A549 (cell line): ENCODE measurements around the gene DAZL. TPM values are rescaled to one million over a fixed set of nuclear protein-coding genes. Genes with fewer than 3 reads are reported as not detected.

Source experiments
- ATAC-seq, 2 experiments: fragments of 200-7000 bp in 1 of 2; fragments of >200 bp in 1 of 2; cut with Nextera tagmentation in 1 of 2; cut with Tn5 transposase in 1 of 2; 3 replicates each; pipeline versions ENCODE4 v1.8.0 to v1.9.1; 2018 to 2020; ENCODE audit warnings: mild to moderate bottlenecking in 1 of 2, moderate library complexity in 1 of 2
- CTCF ChIA-PET: fragments of 300-600 bp; sonication (Branson Sonifier 250); formaldehyde crosslinking; extraction: SDS; loops from one replicate; lab custom pipeline; 2021; ENCODE audit warnings: antibody characterized with exemption, inconsistent platforms; lab: Yijun Ruan, JAX
- POLR2A ChIA-PET: fragments of 350-600 bp; formaldehyde crosslinking; extraction: SDS; loops from one replicate; lab custom pipeline; 2021; ENCODE audit warnings: antibody characterized with exemption, inconsistent platforms; lab: Yijun Ruan, JAX
- DNase-seq, 2 experiments: peaks; one replicate each; pipeline versions ENCODE4 v3.0.0 to v3.0.0-alpha.2; 2011 to 2016; ENCODE audit warnings: low read depth in 1 of 2, low spot score in 1 of 2
- FAIRE-seq: peaks from 2 replicates; lab custom pipeline; 2011; peaks lifted over from hg19 to GRCh38; lab: Jason Lieb, UNC
- H3K27ac ChIP-seq, 2 experiments: fragments of >200 bp; sonication (Bioruptor Twin); formaldehyde crosslinking; 3 replicates each; pipeline ENCODE4 v1.5.1; 2016 to 2017
- H3K4me1 ChIP-seq: fragments of >200 bp; sonication (Bioruptor Twin); formaldehyde crosslinking; 3 replicates; pipeline ENCODE4 v1.6.1; 2016
- H3K4me2 ChIP-seq: fragments of >200 bp; sonication (Bioruptor Twin); formaldehyde crosslinking; 3 replicates; pipeline ENCODE4 v1.6.1; 2016
- H3K4me3 ChIP-seq: fragments of >200 bp; sonication (Bioruptor Twin); formaldehyde crosslinking; 3 replicates; pipeline ENCODE4 v1.5.1; 2016
- H3K9me3 ChIP-seq: fragments of >200 bp; sonication (Bioruptor Twin); formaldehyde crosslinking; 3 replicates; pipeline ENCODE4 v1.6.1; 2016
- ATOH8 ChIP-seq: fragments of 250-450 bp; sonication (Bioruptor Pico); IDR thresholded peaks from 2 replicates; pipeline ENCODE4 v1.5.0; 2020; ENCODE audit warnings: low read depth, mild to moderate bottlenecking, moderate library complexity
- BCL3 ChIP-seq: fragments of >200 bp; sonication (Bioruptor Twin); formaldehyde crosslinking; IDR thresholded peaks from 3 replicates; pipeline ENCODE4 v1.6.1; 2016
- BHLHE40 ChIP-seq: IDR thresholded peaks from 2 replicates; pipeline ENCODE4 v1.6.1; 2012; ENCODE audit warnings: low read depth, low read length, inconsistent platforms
- CBX2 ChIP-seq: fragments of 200-600 bp; sonication (generic); IDR thresholded peaks from 2 replicates; pipeline ENCODE4 v1.6.1; 2016; ENCODE audit warnings: low read depth, mild to moderate bottlenecking, borderline replicate concordance
- CBX8 ChIP-seq: fragments of 200-600 bp; sonication (generic); IDR thresholded peaks from 2 replicates; pipeline ENCODE4 v1.6.1; 2016
- CHD2 ChIP-seq: fragments of 150-350 bp; IDR thresholded peaks from 2 replicates; pipeline ENCODE4 v1.6.1; 2014; ENCODE audit warnings: low read length; ENCODE audit not compliant: partially characterized antibody
- E2F6 ChIP-seq: IDR thresholded peaks from 2 replicates; pipeline ENCODE4 v1.6.1; 2012; ENCODE audit warnings: low read depth, borderline replicate concordance
- ESRRA ChIP-seq: fragments of 150-350 bp; IDR thresholded peaks from 2 replicates; pipeline ENCODE4 v1.6.1; 2014; ENCODE audit warnings: mild to moderate bottlenecking, low read length, borderline replicate concordance
- FOSB ChIP-seq: fragments of 250-450 bp; sonication (Bioruptor Pico); IDR thresholded peaks from 2 replicates; pipeline ENCODE4 v1.5.0; 2020; ENCODE audit warnings: mild to moderate bottlenecking, moderate library complexity
- FOSL2 ChIP-seq, 2 experiments: fragments of 450-650 bp in 1 of 2; fragments of >200 bp in 1 of 2; sonication (Bioruptor Twin) in 1 of 2; formaldehyde crosslinking; IDR thresholded peaks; 2 replicates each; pipeline versions ENCODE4 v1.5.0 to v1.6.1; 2016 to 2020; ENCODE audit warnings: mild to moderate bottlenecking in 1 of 2, moderate library complexity in 1 of 2
- FOXS1 ChIP-seq: fragments of 250-450 bp; sonication (Bioruptor Pico); IDR thresholded peaks from 2 replicates; pipeline ENCODE4 v1.5.0; 2020; ENCODE audit warnings: mild to moderate bottlenecking, moderate library complexity
- GATA3 ChIP-seq: IDR thresholded peaks from 2 replicates; pipeline ENCODE4 v1.6.1; 2012; ENCODE audit warnings: borderline replicate concordance
- HMGXB4 ChIP-seq: fragments of 250-450 bp; sonication (Bioruptor Pico); IDR thresholded peaks from 2 replicates; pipeline ENCODE4 v1.5.0; 2021; ENCODE audit warnings: mild to moderate bottlenecking, moderate library complexity, borderline replicate concordance
- HOXA7 ChIP-seq: fragments of 250-450 bp; sonication (Bioruptor Pico); IDR thresholded peaks from 2 replicates; pipeline ENCODE4 v1.5.0; 2020; ENCODE audit warnings: mild to moderate bottlenecking, moderate library complexity
- JUN ChIP-seq, 2 experiments: fragments of >200 bp; sonication (Bioruptor Twin); formaldehyde crosslinking; IDR thresholded peaks; 2 replicates in 1 of 2; 3 replicates in 1 of 2; pipeline ENCODE4 v1.6.1; 2016 to 2017
- JUNB ChIP-seq: fragments of >200 bp; sonication (Bioruptor Twin); formaldehyde crosslinking; IDR thresholded peaks from 2 replicates; pipeline ENCODE4 v1.6.1; 2016
- MAFK ChIP-seq: fragments of 450-650 bp; IDR thresholded peaks from 2 replicates; pipeline ENCODE4 v1.6.1; 2014; ENCODE audit not compliant: partially characterized antibody
- NPAS2 ChIP-seq: fragments of 250-450 bp; sonication (Bioruptor Pico); IDR thresholded peaks from 2 replicates; pipeline ENCODE4 v1.8.0; 2022; ENCODE audit warnings: mild to moderate bottlenecking, moderate library complexity, borderline replicate concordance
- NR3C1 ChIP-seq: fragments of >200 bp; sonication (Bioruptor Twin); formaldehyde crosslinking; IDR thresholded peaks from 3 replicates; pipeline ENCODE4 v1.6.1; 2017
- POLR2A ChIP-seq: IDR thresholded peaks from 2 replicates; pipeline ENCODE4 v1.6.1; 2012; ENCODE audit warnings: mild to moderate bottlenecking, low read length
- RAD21 ChIP-seq, 2 experiments: fragments of >200 bp in 1 of 2; sonication (Bioruptor Twin) in 1 of 2; formaldehyde crosslinking in 1 of 2; IDR thresholded peaks in 1 of 2; conservative IDR thresholded peaks in 1 of 2; 2 replicates in 1 of 2; 3 replicates in 1 of 2; pipeline ENCODE4 v1.6.1; 2012 to 2018; ENCODE audit warnings: inconsistent platforms in 1 of 2
- RARB ChIP-seq: fragments of 250-450 bp; sonication (Bioruptor Pico); IDR thresholded peaks from 2 replicates; pipeline ENCODE4 v1.8.0; 2021; ENCODE audit warnings: mild to moderate bottlenecking, moderate library complexity
- RCOR1 ChIP-seq: fragments of 150-350 bp; IDR thresholded peaks from 2 replicates; pipeline ENCODE4 v1.6.1; 2014; ENCODE audit warnings: antibody characterized with exemption, low read length, low read depth
- REST ChIP-seq: fragments of 200-600 bp; sonication (generic); IDR thresholded peaks from 2 replicates; pipeline ENCODE4 v1.6.1; 2016; ENCODE audit warnings: antibody characterized with exemption, mild to moderate bottlenecking, moderate library complexity
- SMC3 ChIP-seq: fragments of >200 bp; sonication (Bioruptor Twin); formaldehyde crosslinking; IDR thresholded peaks from 3 replicates; pipeline ENCODE4 v1.6.1; 2018; ENCODE audit warnings: inconsistent platforms
- USF2 ChIP-seq: fragments of 450-650 bp; IDR thresholded peaks from 2 replicates; pipeline ENCODE4 v1.6.1; 2014; ENCODE audit warnings: antibody characterized with exemption
- ZFP36 ChIP-seq: fragments of 450-650 bp; IDR thresholded peaks from 2 replicates; pipeline ENCODE4 v1.6.1; 2014; ENCODE audit warnings: borderline replicate concordance; ENCODE audit not compliant: partially characterized antibody
- ZNF302 ChIP-seq: fragments of 250-450 bp; sonication (Bioruptor Pico); IDR thresholded peaks from 2 replicates; pipeline ENCODE4 v1.9.0; 2021; ENCODE audit warnings: inconsistent platforms, mild to moderate bottlenecking, moderate library complexity
- ZSCAN20 ChIP-seq: fragments of 250-450 bp; sonication (Bioruptor Pico); IDR thresholded peaks from 2 replicates; pipeline ENCODE4 v1.8.0; 2022; ENCODE audit warnings: mild to moderate bottlenecking, moderate library complexity
- WGBS: methylation state at CpG from one replicate; pipeline ENCODE4 v1.1.6; 2017; ENCODE audit errors: missing lambda C conversion rate; 5-methylcytosine and 5-hydroxymethylcytosine counted together
- polyA plus RNA-seq, 4 experiments: library from polyadenylated mRNA; depleted of rRNA in 3 of 4; stranded (reverse); fragments of >200 nt; fragmentation: RNase III in 1 of 4; extraction: RNeasy Plus Mini Kit Qiagen cat#74134 plus additional on column Dnase treatment in 1 of 4; gene quantifications; 2 replicates in 3 of 4; 3 replicates in 1 of 4; pipeline ENCODE4 v1.2.3, GENCODE V29; 2011 to 2017

The DAZL gene
- polyA plus RNA-seq, 2 of the 4 experiments (the other 2 are of a cell fraction) = not detected

GRCh38 chr3:16587047-16587680, 18.1 kb downstream of the DAZL start:
- ChIA-PET CTCF (interaction anchor here (0.6 to 2.0 kb wide), 5 partner anchors 9 to 653 kb away, joined by 3 to 6 read pairs (median 4); no protein-coding TSS in a partner anchor), POLR2A (no interaction called here)
- FAIRE-seq (no peak), ATAC-seq (no peak), DNase-seq (no peak)
- no peak overlapping the region for H3K4me2 ChIP-seq
- 44% methylated on average over 3 of the region's 3 CpGs for WGBS
- no peak overlapping the region for H3K4me3 ChIP-seq
- H3K9me3 ChIP-seq = no peaks in the 10 kb centered on the region
- H3K4me1 ChIP-seq = no peaks in the 10 kb centered on the region
- H3K27ac ChIP-seq = no peak overlapping the region
- no peak for TF ChIP-seq RARB (CRISPR knock-in tag)
- no peak for TF ChIP-seq GATA3
- no peak for TF ChIP-seq CHD2
- TF ChIP-seq FOXS1 (CRISPR knock-in tag) = no peak
- no peak for TF ChIP-seq NPAS2 (CRISPR knock-in tag)
- no peak for TF ChIP-seq HOXA7 (CRISPR knock-in tag)
- no peak for TF ChIP-seq JUNB
- TF ChIP-seq ZNF302 = no peak
- TF ChIP-seq RAD21 (conservative IDR thresholded peaks at IDR 0.05 in 1 of 2, IDR thresholded peaks at IDR 0.05 in 1 of 2) = no peak
- no peak for TF ChIP-seq ZFP36
- no peak for TF ChIP-seq HMGXB4 (CRISPR knock-in tag)
- no peak for TF ChIP-seq ZSCAN20 (CRISPR knock-in tag)
- no peak for TF ChIP-seq RCOR1
- TF ChIP-seq E2F6 = no peak
- TF ChIP-seq MAFK = no peak
- no peak for TF ChIP-seq ESRRA
- no peak for TF ChIP-seq POLR2A

GRCh38 chr3:16584880-16585279, 20.3 kb downstream of the DAZL start:
- no peak for ATAC-seq
- DNase-seq = no peak
- H3K4me3 ChIP-seq = no peak overlapping the region
- no peaks in the 10 kb centered on the region for H3K9me3 ChIP-seq
- no peak for FAIRE-seq
- no peak overlapping the region for H3K4me2 ChIP-seq
- ChIA-PET CTCF (interaction anchor here (0.6 to 1.9 kb wide), 2 partner anchors 15 to 26 kb away, joined by 3 to 7 read pairs; no protein-coding TSS in a partner anchor), POLR2A (no interaction called here)
- WGBS = 44% methylated on average over 2 of the region's 2 CpGs
- no peak overlapping the region for H3K27ac ChIP-seq
- H3K4me1 ChIP-seq = no peaks in the 10 kb centered on the region
- TF ChIP-seq CBX2 (no peak), JUN (IDR thresholded peaks at IDR 0.05) (no peak), RARB (CRISPR knock-in tag) (no peak), ZNF302 (no peak), BHLHE40 (no peak), SMC3 (no peak), ATOH8 (CRISPR knock-in tag) (no peak), REST (no peak), CBX8 (no peak), BCL3 (no peak), FOXS1 (CRISPR knock-in tag) (no peak), FOSL2 (IDR thresholded peaks at IDR 0.05) (no peak), FOSL2 (CRISPR knock-in tag; IDR thresholded peaks at IDR 0.05) (no peak), FOSB (no peak), RCOR1 (no peak), USF2 (no peak), NR3C1 (no peak)
